SU-DHL-6 (cell line): Measurements from ENCODE around the gene DDN.

Source experiments
- EZH2phosphoT487 ChIP-seq: fragments of 200-600 bp; sonication (generic), shearing (Covaris generic); conservative IDR thresholded peaks from 2 replicates; pipeline ENCODE4 v1.6.1; 2018; ENCODE audit warnings: mild to moderate bottlenecking, antibody characterized with exemption, low read length, moderate library complexity, mixed read lengths
- TF ChIP-seq, protein P1 (sequence below): fragments of 200-600 bp; sonication (generic); IDR thresholded peaks from one replicate; pipeline ENCODE4 v1.5.1; 2017; ENCODE audit warnings: antibody characterized with exemption, mild to moderate bottlenecking, low read length, moderate library complexity; ENCODE audit not compliant: insufficient read depth, poor library complexity, severe bottlenecking

DNA sequence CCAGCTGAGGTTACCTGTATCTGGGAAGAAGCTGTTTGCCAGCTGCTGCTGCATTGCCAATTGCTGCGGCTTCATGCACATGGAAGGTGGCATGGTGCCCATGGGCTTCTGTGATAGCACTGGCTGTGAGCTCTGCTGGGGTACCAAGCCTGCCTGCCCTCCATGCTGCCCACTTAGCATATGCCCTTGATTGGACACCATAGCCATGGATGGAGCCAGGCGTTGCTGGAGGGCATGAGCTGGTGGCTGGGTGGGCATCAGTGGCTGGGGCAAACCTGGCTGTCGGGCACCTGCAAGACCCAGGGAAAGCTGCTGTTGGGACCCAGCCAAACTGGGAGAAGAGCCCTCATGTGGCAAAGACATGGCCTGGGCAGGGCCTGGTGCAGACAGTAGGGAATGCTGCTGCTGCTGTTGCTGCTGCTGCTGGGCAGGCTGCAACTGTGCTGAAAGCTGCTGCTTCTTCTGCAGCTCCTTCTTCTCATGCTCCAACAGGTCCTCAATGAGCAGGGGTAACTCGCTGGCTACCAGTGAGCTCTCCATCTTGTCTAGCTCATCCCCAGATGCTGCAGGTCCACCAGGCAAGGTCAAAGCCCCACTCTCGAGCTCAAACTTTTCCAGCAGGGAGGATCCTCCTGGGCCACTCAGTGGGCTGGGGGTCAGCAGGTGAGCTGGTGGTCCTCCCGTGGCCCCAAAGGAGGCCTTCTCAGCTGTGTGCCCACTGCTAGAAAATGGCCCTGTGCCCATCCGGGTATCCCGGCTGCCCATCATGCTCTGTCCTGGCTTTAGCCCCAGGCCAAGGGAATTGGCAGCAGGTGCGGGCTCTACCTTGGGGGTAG lies 38.2 kb upstream of the DDN start:
- no peak for TF ChIP-seq EZH2phosphoT487
- TF ChIP-seq, protein P1, sequence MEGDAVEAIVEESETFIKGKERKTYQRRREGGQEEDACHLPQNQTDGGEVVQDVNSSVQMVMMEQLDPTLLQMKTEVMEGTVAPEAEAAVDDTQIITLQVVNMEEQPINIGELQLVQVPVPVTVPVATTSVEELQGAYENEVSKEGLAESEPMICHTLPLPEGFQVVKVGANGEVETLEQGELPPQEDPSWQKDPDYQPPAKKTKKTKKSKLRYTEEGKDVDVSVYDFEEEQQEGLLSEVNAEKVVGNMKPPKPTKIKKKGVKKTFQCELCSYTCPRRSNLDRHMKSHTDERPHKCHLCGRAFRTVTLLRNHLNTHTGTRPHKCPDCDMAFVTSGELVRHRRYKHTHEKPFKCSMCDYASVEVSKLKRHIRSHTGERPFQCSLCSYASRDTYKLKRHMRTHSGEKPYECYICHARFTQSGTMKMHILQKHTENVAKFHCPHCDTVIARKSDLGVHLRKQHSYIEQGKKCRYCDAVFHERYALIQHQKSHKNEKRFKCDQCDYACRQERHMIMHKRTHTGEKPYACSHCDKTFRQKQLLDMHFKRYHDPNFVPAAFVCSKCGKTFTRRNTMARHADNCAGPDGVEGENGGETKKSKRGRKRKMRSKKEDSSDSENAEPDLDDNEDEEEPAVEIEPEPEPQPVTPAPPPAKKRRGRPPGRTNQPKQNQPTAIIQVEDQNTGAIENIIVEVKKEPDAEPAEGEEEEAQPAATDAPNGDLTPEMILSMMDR = no peak
